HL-60 (cell line): ENCODE measurements around the gene EEF2.

Experiments
- POLR2AphosphoS5 ChIP-seq: IDR thresholded peaks from 2 replicates; pipeline ENCODE4 v1.6.1; 2012; ENCODE audit warnings: low read depth
- TF ChIP-seq, protein P1 (sequence below): IDR thresholded peaks from one replicate; pipeline ENCODE4 v1.5.1; 2011; ENCODE audit warnings: low read length, control low read depth, inconsistent platforms; ENCODE audit not compliant: insufficient read depth
- TF ChIP-seq, protein P2 (sequence below): IDR thresholded peaks from 2 replicates; pipeline ENCODE4 v1.6.1; 2012; ENCODE audit warnings: low read depth; ENCODE audit not compliant: insufficient replicate concordance

DNA sequence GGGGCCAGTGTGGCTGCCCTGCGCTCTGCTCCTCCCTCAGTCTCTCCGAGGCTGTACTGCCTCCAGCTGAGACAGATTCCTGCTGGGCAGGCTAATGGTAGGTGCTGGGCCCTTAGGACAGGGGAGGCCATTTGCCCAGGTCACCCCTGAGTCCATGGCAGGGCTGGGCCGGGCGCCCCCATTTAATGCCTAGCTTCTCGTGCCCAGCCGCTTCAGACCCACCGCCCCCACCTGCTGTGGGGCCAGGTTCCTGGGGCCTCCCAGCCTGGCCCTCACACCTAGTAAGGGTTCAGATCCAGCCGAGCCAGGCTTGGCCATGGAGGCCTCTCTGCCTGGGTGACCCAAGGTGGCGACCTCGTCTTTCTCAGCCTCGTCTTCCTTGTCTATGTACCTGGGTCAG lies 40.1 kb upstream of the EEF2 start:
- TF ChIP-seq, protein P1, sequence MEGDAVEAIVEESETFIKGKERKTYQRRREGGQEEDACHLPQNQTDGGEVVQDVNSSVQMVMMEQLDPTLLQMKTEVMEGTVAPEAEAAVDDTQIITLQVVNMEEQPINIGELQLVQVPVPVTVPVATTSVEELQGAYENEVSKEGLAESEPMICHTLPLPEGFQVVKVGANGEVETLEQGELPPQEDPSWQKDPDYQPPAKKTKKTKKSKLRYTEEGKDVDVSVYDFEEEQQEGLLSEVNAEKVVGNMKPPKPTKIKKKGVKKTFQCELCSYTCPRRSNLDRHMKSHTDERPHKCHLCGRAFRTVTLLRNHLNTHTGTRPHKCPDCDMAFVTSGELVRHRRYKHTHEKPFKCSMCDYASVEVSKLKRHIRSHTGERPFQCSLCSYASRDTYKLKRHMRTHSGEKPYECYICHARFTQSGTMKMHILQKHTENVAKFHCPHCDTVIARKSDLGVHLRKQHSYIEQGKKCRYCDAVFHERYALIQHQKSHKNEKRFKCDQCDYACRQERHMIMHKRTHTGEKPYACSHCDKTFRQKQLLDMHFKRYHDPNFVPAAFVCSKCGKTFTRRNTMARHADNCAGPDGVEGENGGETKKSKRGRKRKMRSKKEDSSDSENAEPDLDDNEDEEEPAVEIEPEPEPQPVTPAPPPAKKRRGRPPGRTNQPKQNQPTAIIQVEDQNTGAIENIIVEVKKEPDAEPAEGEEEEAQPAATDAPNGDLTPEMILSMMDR = no peak
- no peak for TF ChIP-seq POLR2AphosphoS5
- TF ChIP-seq, protein P2, sequence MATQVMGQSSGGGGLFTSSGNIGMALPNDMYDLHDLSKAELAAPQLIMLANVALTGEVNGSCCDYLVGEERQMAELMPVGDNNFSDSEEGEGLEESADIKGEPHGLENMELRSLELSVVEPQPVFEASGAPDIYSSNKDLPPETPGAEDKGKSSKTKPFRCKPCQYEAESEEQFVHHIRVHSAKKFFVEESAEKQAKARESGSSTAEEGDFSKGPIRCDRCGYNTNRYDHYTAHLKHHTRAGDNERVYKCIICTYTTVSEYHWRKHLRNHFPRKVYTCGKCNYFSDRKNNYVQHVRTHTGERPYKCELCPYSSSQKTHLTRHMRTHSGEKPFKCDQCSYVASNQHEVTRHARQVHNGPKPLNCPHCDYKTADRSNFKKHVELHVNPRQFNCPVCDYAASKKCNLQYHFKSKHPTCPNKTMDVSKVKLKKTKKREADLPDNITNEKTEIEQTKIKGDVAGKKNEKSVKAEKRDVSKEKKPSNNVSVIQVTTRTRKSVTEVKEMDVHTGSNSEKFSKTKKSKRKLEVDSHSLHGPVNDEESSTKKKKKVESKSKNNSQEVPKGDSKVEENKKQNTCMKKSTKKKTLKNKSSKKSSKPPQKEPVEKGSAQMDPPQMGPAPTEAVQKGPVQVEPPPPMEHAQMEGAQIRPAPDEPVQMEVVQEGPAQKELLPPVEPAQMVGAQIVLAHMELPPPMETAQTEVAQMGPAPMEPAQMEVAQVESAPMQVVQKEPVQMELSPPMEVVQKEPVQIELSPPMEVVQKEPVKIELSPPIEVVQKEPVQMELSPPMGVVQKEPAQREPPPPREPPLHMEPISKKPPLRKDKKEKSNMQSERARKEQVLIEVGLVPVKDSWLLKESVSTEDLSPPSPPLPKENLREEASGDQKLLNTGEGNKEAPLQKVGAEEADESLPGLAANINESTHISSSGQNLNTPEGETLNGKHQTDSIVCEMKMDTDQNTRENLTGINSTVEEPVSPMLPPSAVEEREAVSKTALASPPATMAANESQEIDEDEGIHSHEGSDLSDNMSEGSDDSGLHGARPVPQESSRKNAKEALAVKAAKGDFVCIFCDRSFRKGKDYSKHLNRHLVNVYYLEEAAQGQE = no peak
